Stimulated activated naive CD8-positive, alpha-beta T cell treated with anti-CD3 and anti-CD28 coated beads, Interleukin-15, amount 100 ng/mL, for 72 hours (primary cell): ENCODE data around the gene RPAIN.

Experiments used
- ATAC-seq: fragments of 150-1000 bp; cut with Tn5 transposase; 2 replicates; pipeline ENCODE4 v1.10.0; 2021; ENCODE audit warnings: mild to moderate bottlenecking, moderate library complexity
- DNase-seq, 2 donors: peaks; one replicate each; pipeline ENCODE4 v3.0.0; 2021 to 2022
- H3K27ac Mint-ChIP-seq, 2 donors: one replicate each; pipeline ENCODE4 v1.8.0; 2022; ENCODE audit warnings: mild to moderate bottlenecking in 2 of 2, mixed read lengths in 2 of 2, moderate library complexity in 2 of 2
- H3K27me3 Mint-ChIP-seq: one replicate; pipeline ENCODE4 v1.8.0; 2022; ENCODE audit warnings: mixed read lengths
- H3K4me1 Mint-ChIP-seq: one replicate; pipeline ENCODE4 v1.8.0; 2022; ENCODE audit warnings: mild to moderate bottlenecking, mixed read lengths
- H3K4me3 Mint-ChIP-seq, 2 donors: one replicate each; pipeline ENCODE4 v1.8.0; 2022; ENCODE audit warnings: mild to moderate bottlenecking in 2 of 2, mixed read lengths in 2 of 2, moderate library complexity in 1 of 2
- H3K9me3 Mint-ChIP-seq, 2 donors: one replicate each; pipeline ENCODE4 v1.8.0; 2022; ENCODE audit warnings: mixed read lengths in 2 of 2

Gene RPAIN

GRCh38 chr17:5443728-5444127 is 23.7 kb downstream of the RPAIN start:
- H3K27me3 Mint-ChIP-seq = no peaks in the 10 kb centered on the region
- no peak overlapping the region for H3K27ac Mint-ChIP-seq
- H3K9me3 Mint-ChIP-seq = no peaks in the 10 kb centered on the region
- peaks cover 10% of the 10 kb centered on the region for H3K4me1 Mint-ChIP-seq
- H3K4me3 Mint-ChIP-seq = no peak overlapping the region
- DNase-seq (no peak), ATAC-seq (no peak)

- Mint-ChIP-seq H3K9me3 (no peaks in the 10 kb centered on the region), H3K4me3 (no peak overlapping the region), H3K27ac (peak overlapping the region in 1 of 2 donors; percentile 81), H3K4me1 (peaks cover 9% of the 10 kb centered on the region), H3K27me3 (no peaks in the 10 kb centered on the region)
- DNase-seq (no peak), ATAC-seq (no peak)
Observed at GRCh38 chr17:5444209-5444608, 24.2 kb downstream of the RPAIN start.

- ATAC-seq (no peak), DNase-seq (no peak)
- peak overlapping the region in 1 of 2 donors; percentile 57 for H3K27ac Mint-ChIP-seq
- H3K27me3 Mint-ChIP-seq = no peaks in the 10 kb centered on the region
- no peaks in the 10 kb centered on the region for H3K4me1 Mint-ChIP-seq
- H3K9me3 Mint-ChIP-seq = no peaks in the 10 kb centered on the region
- H3K4me3 Mint-ChIP-seq = no peak overlapping the region
Observed at GRCh38 chr17:5446786-5447185, 26.8 kb downstream of the RPAIN start.

DNA sequence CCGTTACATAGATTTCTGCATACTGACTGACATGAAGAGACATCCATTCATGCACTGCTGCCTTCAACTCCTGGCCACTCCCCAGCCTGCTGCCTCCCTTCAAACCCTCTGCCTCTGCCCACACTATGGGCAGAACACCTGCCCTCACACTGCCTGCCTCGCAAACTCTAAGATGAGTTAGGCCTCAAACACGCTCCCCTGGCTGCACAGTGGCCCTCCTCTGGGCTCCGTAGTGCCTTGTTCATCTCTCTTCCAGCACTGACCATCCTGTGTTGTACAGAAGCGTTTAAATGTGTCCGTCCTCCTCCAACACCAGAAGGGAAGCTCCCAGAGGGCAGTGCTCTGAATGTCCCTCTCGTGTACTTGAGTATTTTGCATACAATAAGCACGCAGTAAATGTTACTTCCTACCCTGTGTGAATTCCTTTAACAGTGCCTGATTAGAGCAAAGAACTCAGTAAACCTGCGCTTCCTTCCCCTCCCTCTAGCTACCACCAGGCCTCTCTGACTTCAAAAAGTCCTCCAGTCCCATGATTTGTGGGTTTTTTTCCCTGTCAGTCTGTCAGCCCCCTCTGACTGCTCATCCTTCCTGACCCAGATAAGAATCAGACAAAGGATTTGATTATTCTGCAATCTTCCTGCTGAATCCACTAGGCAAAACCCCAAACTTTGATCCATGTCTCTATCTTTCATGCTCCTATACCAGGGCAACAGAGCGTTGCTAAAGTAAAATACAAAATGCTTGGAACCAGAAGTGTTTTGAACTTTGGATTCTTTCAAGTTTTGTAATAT is 44.9 kb downstream of the RPAIN start:
- Mint-ChIP-seq H3K9me3 (no peaks in the 10 kb centered on the region), H3K27ac (peak overlapping the region; percentile 10 to 66)
- ATAC-seq = no peak

GRCh38 chr17:5466295-5466694 is 46.3 kb downstream of the RPAIN start:
- no peaks in the 10 kb centered on the region for H3K9me3 Mint-ChIP-seq

More for the DNA sequence above, 44.9 kb downstream of the RPAIN start:
- no peaks in the 10 kb centered on the region for H3K27me3 Mint-ChIP-seq
- H3K4me1 Mint-ChIP-seq = peaks cover 44% of the 10 kb centered on the region
- DNase-seq = no peak
- no peak overlapping the region for H3K4me3 Mint-ChIP-seq

GRCh38 chr17:5467416-5467815 is 47.4 kb downstream of the RPAIN start:
- no peaks in the 10 kb centered on the region for H3K27me3 Mint-ChIP-seq
- H3K9me3 Mint-ChIP-seq = no peaks in the 10 kb centered on the region
- peak overlapping the region; percentile 69 to 81 for H3K27ac Mint-ChIP-seq
- H3K4me3 Mint-ChIP-seq = peak overlapping the region; percentile 81 to 91
- no peak for ATAC-seq
- peaks cover 44% of the 10 kb centered on the region for H3K4me1 Mint-ChIP-seq
- no peak for DNase-seq

More at GRCh38 chr17:5466295-5466694, 46.3 kb downstream of the RPAIN start:
- no peak overlapping the region for H3K27ac Mint-ChIP-seq
- H3K4me3 Mint-ChIP-seq = no peak overlapping the region
- no peaks in the 10 kb centered on the region for H3K27me3 Mint-ChIP-seq
- H3K4me1 Mint-ChIP-seq = peaks cover 44% of the 10 kb centered on the region
- DNase-seq (no peak), ATAC-seq (no peak)

DNA sequence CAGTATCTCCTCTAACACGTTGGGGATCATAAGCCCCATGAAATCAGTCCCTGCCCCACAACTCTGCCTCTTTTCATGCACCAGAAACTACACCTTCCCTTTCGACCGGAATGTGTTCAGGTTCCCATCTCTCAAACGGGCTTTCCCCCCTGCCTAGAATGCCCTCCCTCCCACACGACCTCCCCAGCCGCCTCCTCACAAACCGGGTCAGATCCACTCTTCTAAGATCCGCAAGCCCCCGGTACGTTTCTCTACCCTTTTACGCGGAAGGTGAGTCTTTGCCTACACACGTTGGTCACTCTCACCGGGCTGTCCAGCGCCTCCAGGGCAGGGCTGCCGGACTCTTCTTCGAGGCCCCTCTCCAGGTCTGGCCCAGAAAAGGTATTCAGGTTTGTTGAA is 48.1 kb downstream of the RPAIN start:
- Mint-ChIP-seq H3K4me3 (peak overlapping the region; percentile 81 to 91), H3K4me1 (peaks cover 44% of the 10 kb centered on the region), H3K27ac (peak overlapping the region; percentile 69 to 81), H3K9me3 (no peaks in the 10 kb centered on the region), H3K27me3 (no peaks in the 10 kb centered on the region)
- peak in 1 of 2 donors; percentile 19 for DNase-seq
- peak; percentile 34 for ATAC-seq

GRCh38 chr17:5472511-5472910 is 52.5 kb downstream of the RPAIN start:
- DNase-seq (no peak), ATAC-seq (no peak)
- H3K27me3 Mint-ChIP-seq = no peaks in the 10 kb centered on the region
- H3K4me3 Mint-ChIP-seq = no peak overlapping the region
- peaks cover 13% of the 10 kb centered on the region for H3K4me1 Mint-ChIP-seq
- H3K9me3 Mint-ChIP-seq = no peaks in the 10 kb centered on the region
- no peak overlapping the region for H3K27ac Mint-ChIP-seq

- H3K4me1 Mint-ChIP-seq = peaks cover 8% of the 10 kb centered on the region
- no peaks in the 10 kb centered on the region for H3K27me3 Mint-ChIP-seq
- no peak overlapping the region for H3K4me3 Mint-ChIP-seq
- no peaks in the 10 kb centered on the region for H3K9me3 Mint-ChIP-seq
- H3K27ac Mint-ChIP-seq = no peak overlapping the region
- ATAC-seq = no peak
- no peak for DNase-seq
Observed at GRCh38 chr17:5473906-5474305, 53.9 kb downstream of the RPAIN start.

DNA sequence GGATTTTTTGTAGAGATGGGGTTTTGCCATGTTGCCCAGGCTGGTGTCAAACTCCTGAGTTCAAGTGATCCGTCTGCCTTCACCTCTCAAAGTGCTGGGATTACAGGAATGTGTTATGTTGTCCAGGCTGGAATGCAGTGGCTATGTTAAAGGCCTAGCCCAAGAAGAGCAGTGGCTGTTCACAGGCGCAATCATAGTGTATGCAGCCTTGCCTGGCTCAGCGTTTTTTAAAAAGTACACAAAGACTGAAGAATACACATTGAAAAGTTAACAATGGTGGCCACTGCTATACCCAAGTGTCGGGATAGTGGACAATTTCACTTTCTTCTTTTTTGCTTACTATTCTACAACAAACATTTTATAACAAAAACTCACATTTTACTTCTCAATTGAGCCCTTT is 59.0 kb downstream of the RPAIN start:
- DNase-seq = no peak
- Mint-ChIP-seq H3K9me3 (no peaks in the 10 kb centered on the region), H3K27ac (no peak overlapping the region), H3K27me3 (no peaks in the 10 kb centered on the region), H3K4me1 (peaks cover 15% of the 10 kb centered on the region), H3K4me3 (no peak overlapping the region)
- ATAC-seq = no peak

GRCh38 chr17:5480962-5481361 is 61.0 kb downstream of the RPAIN start:
- H3K27me3 Mint-ChIP-seq = no peaks in the 10 kb centered on the region
- no peak overlapping the region for H3K4me3 Mint-ChIP-seq
- DNase-seq (no peak), ATAC-seq (no peak)
- H3K27ac Mint-ChIP-seq = no peak overlapping the region
- no peaks in the 10 kb centered on the region for H3K9me3 Mint-ChIP-seq
- H3K4me1 Mint-ChIP-seq = peaks cover 19% of the 10 kb centered on the region

DNA sequence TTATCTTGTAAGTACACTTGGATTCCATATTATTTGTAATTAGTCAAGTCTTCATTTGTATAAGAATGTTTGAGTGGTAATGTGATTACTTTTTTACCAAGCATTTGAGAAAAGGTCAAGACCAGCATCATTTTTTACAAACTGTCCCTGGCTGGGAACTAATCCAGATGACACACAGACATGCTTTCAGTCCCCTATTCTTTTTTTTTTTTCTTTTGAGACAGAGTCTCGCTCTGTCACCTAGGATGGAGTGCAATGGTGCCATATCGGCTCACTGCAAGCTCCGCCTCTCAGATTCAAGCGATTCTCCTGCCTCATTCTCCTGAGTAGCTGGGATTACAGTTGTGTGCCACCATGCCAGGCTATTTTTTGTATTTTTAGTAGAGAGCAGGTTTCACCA is 61.5 kb downstream of the RPAIN start:
- ATAC-seq (no peak), DNase-seq (no peak)
- Mint-ChIP-seq H3K4me3 (no peak overlapping the region), H3K4me1 (peaks cover 19% of the 10 kb centered on the region), H3K9me3 (no peaks in the 10 kb centered on the region), H3K27ac (no peak overlapping the region), H3K27me3 (no peaks in the 10 kb centered on the region)
